ENCODE results near the gene PIP4P1. TPM values are rescaled to one million over a fixed set of nuclear protein-coding genes. Genes with fewer than 3 reads are reported as not detected.
A peak's percentile ranks its signal among the peaks of the same experiment; 100 is the strongest.

PIP4P1 gene
- total and polyA plus RNA-seq, 2 of the 13 experiments (the other 11 are each of a cell fraction or from before 2014, with no cell fraction given) = 33.4 to 47.0 TPM

DNA sequence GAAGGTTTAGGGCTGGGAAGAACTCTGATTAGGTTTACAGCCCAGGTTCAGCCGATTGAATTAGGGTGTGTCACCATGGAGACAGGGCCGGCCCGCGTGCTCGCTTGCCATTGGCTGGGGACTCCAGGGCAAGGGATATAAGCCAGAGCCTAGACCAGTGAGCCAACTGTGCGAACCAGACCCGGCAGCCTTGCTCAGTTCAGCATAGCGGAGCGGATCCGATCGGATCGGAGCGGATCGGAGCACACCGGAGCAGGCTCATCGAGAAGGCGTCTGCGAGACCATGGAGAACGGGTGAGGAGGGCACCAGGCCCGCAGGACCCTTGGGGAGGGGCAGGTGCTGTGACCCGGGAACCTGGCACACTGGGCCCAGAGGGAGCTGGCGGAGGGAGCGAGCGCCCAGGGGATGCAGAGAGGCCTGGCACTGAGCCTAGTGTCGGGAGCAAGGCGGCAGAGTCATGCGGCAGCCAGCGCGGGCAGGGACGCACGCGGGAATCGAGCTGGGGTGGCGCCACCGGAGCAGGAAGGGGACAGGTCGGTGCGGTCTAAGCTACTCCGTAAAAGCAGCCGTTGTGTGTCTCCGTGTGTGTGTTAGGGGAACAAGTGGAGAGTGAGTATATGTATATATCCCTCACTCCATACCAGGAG, 8.1 kb upstream of the PIP4P1 start, which contains the start of gene PNP (continued):
- TF ChIP-seq SIX1 (CRISPR knock-in tag; IDR thresholded peaks at IDR 0.05; ENCODE audit: borderline replicate concordance) = no peak
- TF ChIP-seq ZNF746 (CRISPR knock-in tag; IDR thresholded peaks at IDR 0.05) = peak; percentile 54; the same call in 1 of the 2 replicates
- TF ChIP-seq FOXK2 (IDR thresholded peaks at IDR 0.05) = no peak
- TF ChIP-seq RAD51 (IDR thresholded peaks at IDR 0.05; ENCODE audit: borderline replicate concordance) = no peak
- TF ChIP-seq, protein P1, sequence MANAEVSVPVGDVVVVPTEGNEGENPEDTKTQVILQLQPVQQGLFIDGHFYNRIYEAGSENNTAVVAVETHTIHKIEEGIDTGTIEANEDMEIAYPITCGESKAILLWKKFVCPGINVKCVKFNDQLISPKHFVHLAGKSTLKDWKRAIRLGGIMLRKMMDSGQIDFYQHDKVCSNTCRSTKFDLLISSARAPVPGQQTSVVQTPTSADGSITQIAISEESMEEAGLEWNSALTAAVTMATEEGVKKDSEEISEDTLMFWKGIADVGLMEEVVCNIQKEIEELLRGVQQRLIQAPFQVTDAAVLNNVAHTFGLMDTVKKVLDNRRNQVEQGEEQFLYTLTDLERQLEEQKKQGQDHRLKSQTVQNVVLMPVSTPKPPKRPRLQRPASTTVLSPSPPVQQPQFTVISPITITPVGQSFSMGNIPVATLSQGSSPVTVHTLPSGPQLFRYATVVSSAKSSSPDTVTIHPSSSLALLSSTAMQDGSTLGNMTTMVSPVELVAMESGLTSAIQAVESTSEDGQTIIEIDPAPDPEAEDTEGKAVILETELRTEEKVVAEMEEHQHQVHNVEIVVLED (CRISPR knock-in tag; IDR thresholded peaks at IDR 0.05; ENCODE audit: borderline replicate concordance) = peak; percentile 57; the same call in 1 of the 2 replicates
- TF ChIP-seq ZFP90 (CRISPR knock-in tag; IDR thresholded peaks at IDR 0.05; ENCODE audit: borderline replicate concordance) = peak; percentile 82; the same call in 1 of the 2 replicates
- TF ChIP-seq HNF4G (IDR thresholded peaks at IDR 0.05; ENCODE audit: borderline replicate concordance, low read depth, low read length) = no peak
- peak; percentile 43; the same call in 1 of the 2 replicates for TF ChIP-seq HNF4G (CRISPR knock-in tag; IDR thresholded peaks at IDR 0.05; ENCODE audit: borderline replicate concordance, low read depth)
- TF ChIP-seq, protein P2, sequence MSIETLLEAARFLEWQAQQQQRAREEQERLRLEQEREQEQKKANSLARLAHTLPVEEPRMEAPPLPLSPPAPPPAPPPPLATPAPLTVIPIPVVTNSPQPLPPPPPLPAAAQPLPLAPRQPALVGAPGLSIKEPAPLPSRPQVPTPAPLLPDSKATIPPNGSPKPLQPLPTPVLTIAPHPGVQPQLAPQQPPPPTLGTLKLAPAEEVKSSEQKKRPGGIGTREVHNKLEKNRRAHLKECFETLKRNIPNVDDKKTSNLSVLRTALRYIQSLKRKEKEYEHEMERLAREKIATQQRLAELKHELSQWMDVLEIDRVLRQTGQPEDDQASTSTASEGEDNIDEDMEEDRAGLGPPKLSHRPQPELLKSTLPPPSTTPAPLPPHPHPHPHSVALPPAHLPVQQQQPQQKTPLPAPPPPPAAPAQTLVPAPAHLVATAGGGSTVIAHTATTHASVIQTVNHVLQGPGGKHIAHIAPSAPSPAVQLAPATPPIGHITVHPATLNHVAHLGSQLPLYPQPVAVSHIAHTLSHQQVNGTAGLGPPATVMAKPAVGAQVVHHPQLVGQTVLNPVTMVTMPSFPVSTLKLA (IDR thresholded peaks at IDR 0.05) = no peak
- TF ChIP-seq NFIB (CRISPR knock-in tag; IDR thresholded peaks at IDR 0.05; ENCODE audit: borderline replicate concordance) = no peak
- TF ChIP-seq TBX3 (IDR thresholded peaks at IDR 0.05; ENCODE audit: borderline replicate concordance) = no peak
- TF ChIP-seq SOX6 (IDR thresholded peaks at IDR 0.05) = no peak
- TF ChIP-seq SOX6 (CRISPR knock-in tag; IDR thresholded peaks at IDR 0.05) = peak; percentile 49
- TF ChIP-seq NR2F6 (IDR thresholded peaks at IDR 0.05) = no peak
- no peak for TF ChIP-seq NR2F6 (CRISPR knock-in tag; IDR thresholded peaks at IDR 0.05)
- TF ChIP-seq LCORL (IDR thresholded peaks at IDR 0.05) = no peak
- peak; percentile 74 for TF ChIP-seq LCORL (CRISPR knock-in tag; IDR thresholded peaks at IDR 0.05)
- peak; percentile 95; the same call in 1 of the 2 replicates for TF ChIP-seq ARHGAP35 (CRISPR knock-in tag; IDR thresholded peaks at IDR 0.05; ENCODE audit: borderline replicate concordance)
- TF ChIP-seq NCOA5 (CRISPR knock-in tag; IDR thresholded peaks at IDR 0.05) = no peak
- TF ChIP-seq EP300 (IDR thresholded peaks at IDR 0.05; ENCODE audit: low read depth in 2 of 2, low read length in 2 of 2) = no peak
- TF ChIP-seq EP300 (CRISPR knock-in tag; IDR thresholded peaks at IDR 0.05; ENCODE audit: borderline replicate concordance) = 0 out of 2 replicates have a peak, but pooled peaks have one; percentile 28
- TF ChIP-seq ZNF296 (CRISPR knock-in tag; conservative IDR thresholded peaks at IDR 0.05) = peak; percentile 57; the same call in 1 of the 2 replicates
- no peak for TF ChIP-seq HOXA7 (CRISPR knock-in tag; IDR thresholded peaks at IDR 0.05)
- TF ChIP-seq HOXD1 (CRISPR knock-in tag; IDR thresholded peaks at IDR 0.05) = 0 out of 2 replicates have a peak, but pooled peaks have one; percentile 68
- peak; percentile 77 for TF ChIP-seq ATF7-NPFF (CRISPR knock-in tag; IDR thresholded peaks at IDR 0.05; ENCODE audit: low read depth)
